HEK293 (cell line): ENCODE results near the gene RTP3.

ENCODE experiments used
- KLF10 ChIP-seq: fragments of 450-650 bp; IDR thresholded peaks from 2 replicates; pipeline ENCODE4 v1.5.1; 2018; ENCODE audit warnings: missing biosample characterization, mild to moderate bottlenecking, missing genetic modification characterization
- YY1 ChIP-seq: fragments of 450-650 bp; formaldehyde crosslinking; IDR thresholded peaks from 2 replicates; pipeline ENCODE4 v1.5.1; 2018; ENCODE audit warnings: missing biosample characterization, missing genetic modification characterization
- ZBTB21 ChIP-seq: fragments of 450-650 bp; formaldehyde crosslinking; IDR thresholded peaks from 2 replicates; pipeline ENCODE4 v1.5.1; 2017; ENCODE audit warnings: missing biosample characterization, missing genetic modification characterization
- ZNF138 ChIP-seq: fragments of 450-650 bp; formaldehyde crosslinking; IDR thresholded peaks from 2 replicates; pipeline ENCODE4 v1.5.1; 2016; ENCODE audit warnings: missing biosample characterization, missing genetic modification characterization, borderline replicate concordance
- ZNF776 ChIP-seq: fragments of 450-650 bp; formaldehyde crosslinking; IDR thresholded peaks from 2 replicates; pipeline ENCODE4 v1.5.0; 2017; ENCODE audit warnings: missing biosample characterization, missing genetic modification characterization, borderline replicate concordance
- ZSCAN30 ChIP-seq: fragments of 450-650 bp; IDR thresholded peaks from 2 replicates; pipeline ENCODE4 v1.5.1; 2018; ENCODE audit warnings: missing biosample characterization, mild to moderate bottlenecking, missing genetic modification characterization, moderate library complexity
- TF ChIP-seq, protein P1 (sequence below): fragments of 450-650 bp; formaldehyde crosslinking; IDR thresholded peaks from 2 replicates; pipeline ENCODE4 v1.5.1; 2016; ENCODE audit warnings: missing biosample characterization, missing genetic modification characterization

DNA sequence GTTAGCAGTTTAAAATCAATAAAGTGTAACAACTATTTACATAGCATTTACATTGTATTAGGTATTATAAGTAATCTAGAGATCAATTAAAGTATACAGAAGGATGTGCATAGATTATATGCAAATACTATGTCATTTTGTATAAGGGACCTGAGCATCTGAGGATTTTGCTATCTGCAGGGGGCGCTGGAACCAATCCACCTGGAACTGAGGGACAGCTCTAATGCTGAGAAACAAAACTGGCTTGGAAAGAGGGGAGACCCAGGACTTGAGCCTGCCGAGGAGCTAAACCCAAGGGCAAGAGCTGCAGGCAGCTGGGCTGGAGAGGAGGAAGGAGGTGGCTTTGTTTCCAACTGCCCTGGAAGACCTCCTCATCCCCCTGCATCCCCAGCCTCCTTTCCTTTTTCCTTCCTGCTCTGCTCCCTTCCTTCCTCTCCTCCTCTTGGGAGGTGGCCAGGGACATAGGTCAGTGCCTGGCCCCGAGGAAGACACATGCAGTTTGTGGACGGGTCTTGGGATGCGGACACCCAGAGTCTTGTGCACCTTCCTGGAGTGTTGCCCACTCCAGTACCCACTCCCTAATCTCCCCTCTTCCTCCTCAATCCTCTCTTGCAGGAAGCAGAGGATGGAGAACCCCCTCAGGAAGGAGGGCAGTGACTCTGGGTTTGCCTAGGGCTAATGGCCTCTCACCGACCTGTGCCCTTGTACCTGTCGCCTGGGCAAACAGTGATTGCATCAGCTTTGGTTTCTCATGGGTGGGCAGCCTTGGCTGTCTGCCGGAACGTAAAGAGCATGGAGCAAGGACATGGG lies 825 bp upstream of the RTP3 start:
- TF ChIP-seq, protein P1, sequence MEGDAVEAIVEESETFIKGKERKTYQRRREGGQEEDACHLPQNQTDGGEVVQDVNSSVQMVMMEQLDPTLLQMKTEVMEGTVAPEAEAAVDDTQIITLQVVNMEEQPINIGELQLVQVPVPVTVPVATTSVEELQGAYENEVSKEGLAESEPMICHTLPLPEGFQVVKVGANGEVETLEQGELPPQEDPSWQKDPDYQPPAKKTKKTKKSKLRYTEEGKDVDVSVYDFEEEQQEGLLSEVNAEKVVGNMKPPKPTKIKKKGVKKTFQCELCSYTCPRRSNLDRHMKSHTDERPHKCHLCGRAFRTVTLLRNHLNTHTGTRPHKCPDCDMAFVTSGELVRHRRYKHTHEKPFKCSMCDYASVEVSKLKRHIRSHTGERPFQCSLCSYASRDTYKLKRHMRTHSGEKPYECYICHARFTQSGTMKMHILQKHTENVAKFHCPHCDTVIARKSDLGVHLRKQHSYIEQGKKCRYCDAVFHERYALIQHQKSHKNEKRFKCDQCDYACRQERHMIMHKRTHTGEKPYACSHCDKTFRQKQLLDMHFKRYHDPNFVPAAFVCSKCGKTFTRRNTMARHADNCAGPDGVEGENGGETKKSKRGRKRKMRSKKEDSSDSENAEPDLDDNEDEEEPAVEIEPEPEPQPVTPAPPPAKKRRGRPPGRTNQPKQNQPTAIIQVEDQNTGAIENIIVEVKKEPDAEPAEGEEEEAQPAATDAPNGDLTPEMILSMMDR (tag by site-specific recombination), result no peak
- TF ChIP-seq KLF10 (tag by site-specific recombination) (no peak), ZNF138 (tag by site-specific recombination) (no peak), ZNF776 (tag by site-specific recombination) (no peak), YY1 (tag by site-specific recombination) (no peak), ZSCAN30 (tag by site-specific recombination) (no peak), ZBTB21 (tag by site-specific recombination) (no peak)
